Dendritic cell treated with granulocyte-macrophage colony-stimulating factor and Interleukin-4, amounts not matched to agents 40 ng/mL and 50 ng/mL, for 4 days (primary cell): ENCODE results near the gene MON2.

Source experiments
- H3K27ac Mint-ChIP-seq: one replicate; pipeline ENCODE4 v1.8.0; 2022; ENCODE audit warnings: mild to moderate bottlenecking, mixed read lengths
- H3K27me3 Mint-ChIP-seq: one replicate; pipeline ENCODE4 v1.8.0; 2022; ENCODE audit warnings: mild to moderate bottlenecking, mixed read lengths
- H3K36me3 Mint-ChIP-seq: one replicate; pipeline ENCODE4 v1.8.0; 2022; ENCODE audit warnings: low read depth, mixed read lengths
- H3K4me1 Mint-ChIP-seq: one replicate; pipeline ENCODE4 v1.8.0; 2022; ENCODE audit warnings: low read depth, mixed read lengths
- H3K4me3 Mint-ChIP-seq: one replicate; pipeline ENCODE4 v1.8.0; 2022; ENCODE audit warnings: mild to moderate bottlenecking, moderate library complexity, mixed read lengths
- H3K9me3 Mint-ChIP-seq: one replicate; pipeline ENCODE4 v1.8.0; 2022; ENCODE audit warnings: mixed read lengths
- intact Hi-C: fragments of 100-400 bp; cut with micrococcal nuclease; formaldehyde crosslinking; loops from one replicate; pipeline ENCODE4 v1.15.0; 2022

The MON2 gene

DNA sequence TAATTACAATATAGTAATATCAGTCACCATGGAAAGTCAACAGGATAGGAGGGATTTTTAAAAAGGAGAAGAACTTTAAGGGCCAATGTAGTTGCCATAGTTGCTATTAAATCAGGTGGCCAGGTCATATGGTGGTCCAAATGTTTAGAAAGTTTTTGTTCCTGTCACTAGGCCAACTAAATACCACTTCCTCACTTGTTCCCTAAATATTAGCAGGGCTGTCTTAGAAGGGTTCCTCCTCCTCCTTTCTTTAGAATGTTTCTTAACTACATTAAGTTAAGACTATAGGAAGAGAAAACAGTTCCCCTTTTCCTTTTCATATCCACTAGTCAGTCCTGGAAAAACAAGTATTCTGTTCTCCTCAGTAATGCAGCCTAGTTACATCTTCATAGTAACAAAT lies 50.3 kb downstream of the MON2 start:
- no peaks in the 10 kb centered on the region for H3K27me3 Mint-ChIP-seq
- intact Hi-C loops = no loop called here
- H3K9me3 Mint-ChIP-seq = peaks cover 26% of the 10 kb centered on the region
- no peak overlapping the region for H3K4me3 Mint-ChIP-seq
- H3K27ac Mint-ChIP-seq = no peak overlapping the region
- H3K4me1 Mint-ChIP-seq = peaks cover 28% of the 10 kb centered on the region
- peaks cover 48% of the 10 kb centered on the region for H3K36me3 Mint-ChIP-seq

DNA sequence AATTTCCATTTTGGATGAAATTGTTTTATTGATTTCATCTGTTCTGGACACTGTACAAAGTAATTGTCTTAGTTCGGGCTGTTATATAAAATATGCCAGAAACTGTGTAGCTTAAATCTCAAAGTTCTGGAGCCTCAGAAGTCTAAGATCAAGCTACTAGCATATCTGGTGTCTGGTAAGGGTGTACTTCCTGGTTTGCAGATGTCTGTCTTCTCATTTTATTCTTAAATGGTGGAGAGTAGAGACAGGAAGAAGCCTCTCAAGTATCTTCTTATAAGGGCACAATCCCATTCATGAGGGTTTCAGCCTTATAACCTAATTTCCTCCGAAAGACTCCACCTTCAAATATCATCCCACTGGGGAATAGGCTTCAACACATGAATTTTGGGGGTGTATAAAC lies 51.3 kb downstream of the MON2 start:
- Mint-ChIP-seq H3K27ac (peak overlapping the region; percentile 63), H3K4me3 (no peak overlapping the region)

DNA sequence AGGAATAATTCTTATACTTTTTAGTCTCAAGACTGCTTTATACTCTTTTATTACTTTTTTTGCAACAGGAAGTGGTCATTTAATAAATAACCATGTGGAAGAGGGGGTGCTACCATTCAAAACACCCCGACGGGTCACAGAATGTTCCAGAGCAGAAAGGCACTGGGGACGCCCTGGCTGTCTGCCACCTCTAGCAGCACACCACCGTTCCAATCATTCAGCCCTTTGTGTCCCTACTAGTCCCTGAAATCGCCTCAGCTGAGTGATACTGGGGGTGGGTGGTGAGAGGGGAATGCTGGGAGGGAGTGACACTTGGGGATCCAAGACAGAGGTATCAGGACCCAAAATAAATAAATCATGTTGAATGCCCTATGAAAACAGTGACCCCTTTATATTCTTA lies 52.4 kb downstream of the MON2 start:
- intact Hi-C loops = no loop called here
- Mint-ChIP-seq H3K36me3 (peaks cover 27% of the 10 kb centered on the region), H3K27me3 (no peaks in the 10 kb centered on the region), H3K4me3 (no peak overlapping the region), H3K4me1 (peaks cover 28% of the 10 kb centered on the region), H3K27ac (no peak overlapping the region), H3K9me3 (peaks cover 6% of the 10 kb centered on the region)

More for the DNA sequence above, 51.3 kb downstream of the MON2 start:
- H3K4me1 Mint-ChIP-seq = peaks cover 28% of the 10 kb centered on the region
- peaks cover 39% of the 10 kb centered on the region for H3K36me3 Mint-ChIP-seq
- no peaks in the 10 kb centered on the region for H3K27me3 Mint-ChIP-seq
- peaks cover 16% of the 10 kb centered on the region for H3K9me3 Mint-ChIP-seq
- intact Hi-C loops = no loop called here

DNA sequence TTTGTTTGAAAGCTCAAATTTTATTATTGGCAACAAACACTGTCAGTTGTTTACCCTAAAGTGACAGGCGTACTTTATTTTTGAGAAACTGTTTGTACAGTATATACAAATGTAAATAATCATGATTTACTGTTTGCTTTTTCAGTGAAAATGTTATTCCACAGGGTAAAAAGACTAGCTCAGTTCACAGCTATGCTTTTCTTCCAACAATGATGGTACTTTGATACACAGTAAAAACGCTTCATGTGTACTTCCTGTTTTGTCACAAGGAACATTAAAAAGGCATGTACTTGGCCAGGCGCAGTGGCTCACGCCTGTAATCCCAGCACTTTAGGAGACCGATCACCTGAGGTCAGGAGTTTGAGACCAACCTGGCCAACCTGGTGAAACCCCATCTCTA lies 53.7 kb downstream of the MON2 start:
- peaks cover 29% of the 10 kb centered on the region for H3K4me1 Mint-ChIP-seq
- no peak overlapping the region for H3K27ac Mint-ChIP-seq
- peaks cover 23% of the 10 kb centered on the region for H3K36me3 Mint-ChIP-seq
- H3K9me3 Mint-ChIP-seq = no peaks in the 10 kb centered on the region
- intact Hi-C loops = no loop called here
- no peaks in the 10 kb centered on the region for H3K27me3 Mint-ChIP-seq
- no peak overlapping the region for H3K4me3 Mint-ChIP-seq

DNA sequence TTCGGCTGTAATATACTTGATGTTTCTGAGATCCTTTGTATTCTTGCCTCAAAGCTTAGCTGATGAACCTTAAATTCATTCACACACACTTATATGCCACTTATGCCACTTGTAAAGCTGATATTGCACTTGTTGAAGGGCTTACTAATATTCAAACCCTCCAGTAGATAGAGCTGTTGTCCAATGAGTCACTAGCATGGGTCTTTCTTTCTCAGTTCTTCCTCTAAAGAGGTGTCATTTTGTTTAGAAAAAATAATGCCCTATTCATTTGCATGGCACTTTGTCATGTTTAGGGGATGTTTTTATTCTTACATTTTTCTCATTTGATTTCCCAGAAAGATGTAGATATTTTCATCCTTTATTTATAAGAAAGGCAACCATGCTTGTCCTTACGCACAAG lies 56.4 kb downstream of the MON2 start:
- intact Hi-C loops = no loop called here
- no peak overlapping the region for H3K4me3 Mint-ChIP-seq
- no peaks in the 10 kb centered on the region for H3K9me3 Mint-ChIP-seq
- H3K4me1 Mint-ChIP-seq = peaks cover 21% of the 10 kb centered on the region
- H3K36me3 Mint-ChIP-seq = peaks cover 29% of the 10 kb centered on the region
- no peak overlapping the region for H3K27ac Mint-ChIP-seq
- H3K27me3 Mint-ChIP-seq = no peaks in the 10 kb centered on the region

DNA sequence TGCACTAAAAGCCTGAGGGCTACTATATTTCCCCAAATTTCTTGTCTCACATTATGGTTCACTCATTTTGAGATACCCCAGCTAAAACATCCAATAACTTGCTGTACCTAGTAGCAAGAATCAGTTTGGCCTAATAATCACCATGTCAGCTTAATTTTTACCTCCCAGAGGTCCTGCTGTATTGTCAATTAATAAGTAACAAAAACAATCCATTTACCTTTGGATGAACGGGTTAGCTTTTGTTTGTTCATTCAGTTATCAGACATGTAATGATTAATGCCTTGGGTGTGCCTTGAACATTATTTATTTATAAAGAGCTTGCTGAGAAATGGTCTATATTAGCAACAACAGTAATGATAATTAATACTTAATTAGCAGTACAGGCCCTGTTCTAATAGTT lies 57.0 kb downstream of the MON2 start:
- Mint-ChIP-seq H3K36me3 (peaks cover 26% of the 10 kb centered on the region), H3K4me1 (peaks cover 14% of the 10 kb centered on the region), H3K9me3 (no peaks in the 10 kb centered on the region), H3K27ac (no peak overlapping the region), H3K27me3 (no peaks in the 10 kb centered on the region), H3K4me3 (no peak overlapping the region)
- intact Hi-C loops = no loop called here

DNA sequence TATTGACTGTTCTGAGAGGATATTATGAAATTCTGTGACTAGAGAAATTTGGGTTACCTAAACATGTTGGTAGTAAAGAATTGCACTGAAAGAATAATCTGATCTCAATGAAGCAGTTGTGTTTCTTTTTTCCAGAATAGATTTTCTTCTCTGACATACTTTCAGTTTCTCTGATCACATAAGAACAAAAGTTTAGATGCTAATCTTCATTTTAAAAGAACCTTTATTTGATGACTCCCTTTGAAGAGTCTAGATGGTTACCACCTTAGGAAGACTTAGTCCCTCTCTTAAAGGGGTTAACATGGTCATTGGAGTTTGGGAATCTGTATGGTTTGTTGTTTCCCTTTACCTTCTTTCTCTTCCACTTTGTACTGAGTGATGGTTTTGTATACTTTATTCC lies 58.6 kb downstream of the MON2 start:
- Mint-ChIP-seq H3K27me3 (no peaks in the 10 kb centered on the region), H3K36me3 (peaks cover 22% of the 10 kb centered on the region), H3K27ac (no peak overlapping the region), H3K9me3 (no peaks in the 10 kb centered on the region), H3K4me1 (peaks cover 9% of the 10 kb centered on the region), H3K4me3 (no peak overlapping the region)
- intact Hi-C loops = no loop called here

DNA sequence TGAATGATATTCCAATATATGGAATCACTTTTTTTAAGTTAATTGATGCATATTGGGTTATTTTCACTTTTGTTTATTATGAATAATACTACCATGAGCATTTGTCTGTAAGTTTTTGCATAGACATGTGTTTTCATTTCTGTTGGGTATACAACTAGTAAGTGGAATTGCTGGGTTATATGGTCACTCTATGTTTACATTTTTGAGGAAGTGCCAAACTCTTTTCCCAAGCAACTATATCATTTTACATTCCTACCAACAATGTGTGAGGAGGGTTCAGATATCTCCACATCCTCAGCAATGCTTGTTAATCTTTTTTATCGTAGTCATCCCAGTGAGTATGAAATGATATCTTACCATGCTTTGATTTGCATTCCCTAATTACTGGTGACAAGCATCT lies 64.0 kb downstream of the MON2 start:
- H3K36me3 Mint-ChIP-seq = peaks cover 57% of the 10 kb centered on the region
- H3K9me3 Mint-ChIP-seq = no peaks in the 10 kb centered on the region
- H3K4me1 Mint-ChIP-seq = peaks cover 5% of the 10 kb centered on the region
- intact Hi-C loops = no loop called here
- no peak overlapping the region for H3K4me3 Mint-ChIP-seq
- no peaks in the 10 kb centered on the region for H3K27me3 Mint-ChIP-seq
- H3K27ac Mint-ChIP-seq = no peak overlapping the region

DNA sequence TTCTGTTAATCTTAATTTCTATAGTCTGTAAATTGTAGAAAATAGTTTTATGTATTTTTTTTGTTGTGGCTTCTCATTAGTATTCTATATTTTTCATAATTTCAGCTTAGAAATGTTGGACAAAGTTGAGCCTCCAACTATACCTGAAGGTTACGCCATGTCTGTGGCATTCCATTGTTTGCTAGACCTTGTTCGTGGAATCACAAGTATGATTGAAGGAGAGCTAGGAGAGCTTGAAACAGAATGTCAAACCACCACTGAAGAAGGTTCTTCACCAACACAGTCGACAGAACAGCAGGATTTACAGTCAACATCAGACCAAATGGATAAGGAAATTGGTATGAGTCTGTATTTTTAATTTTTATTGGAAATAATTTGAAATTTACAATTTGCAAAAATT lies 65.7 kb downstream of the MON2 start:
- H3K4me3 Mint-ChIP-seq = no peak overlapping the region
- intact Hi-C loops = no loop called here
- H3K27me3 Mint-ChIP-seq = no peaks in the 10 kb centered on the region
- H3K27ac Mint-ChIP-seq = no peak overlapping the region
- H3K4me1 Mint-ChIP-seq = peaks cover under 1% of the 10 kb centered on the region
- no peaks in the 10 kb centered on the region for H3K9me3 Mint-ChIP-seq
- H3K36me3 Mint-ChIP-seq = peaks cover 65% of the 10 kb centered on the region

DNA sequence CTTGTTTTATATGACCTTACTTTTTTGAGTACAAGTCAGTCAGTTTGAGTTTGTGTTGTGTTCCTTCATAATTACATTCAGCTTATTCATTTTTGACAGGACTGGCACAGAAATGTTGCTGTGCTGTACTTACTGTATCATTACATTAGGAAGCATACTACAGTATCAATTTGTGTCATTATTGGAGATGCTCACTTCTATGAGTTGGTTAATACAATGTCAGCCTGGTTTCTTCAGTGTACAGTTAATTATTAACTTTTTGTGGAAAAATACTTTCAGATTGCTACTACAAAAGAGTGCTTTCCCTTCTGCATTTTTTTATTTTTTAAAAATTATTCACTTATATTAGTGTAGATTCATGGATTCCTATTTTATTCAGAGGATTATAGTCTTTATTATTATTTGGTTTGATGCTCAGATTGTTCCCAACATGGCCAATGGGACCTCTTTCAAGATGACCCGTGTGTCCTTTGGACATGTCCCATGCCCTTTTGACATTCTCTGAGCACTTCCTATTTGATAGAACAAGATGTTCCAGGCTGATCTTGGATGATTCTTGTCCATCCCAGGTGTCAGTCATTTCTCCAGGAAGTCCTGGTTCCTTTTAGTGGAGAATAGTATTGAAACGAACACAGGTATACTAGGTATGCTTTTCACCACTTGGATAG lies 66.6 kb downstream of the MON2 start:
- Mint-ChIP-seq H3K4me1 (peaks cover 5% of the 10 kb centered on the region), H3K9me3 (no peaks in the 10 kb centered on the region), H3K27ac (no peak overlapping the region), H3K4me3 (no peak overlapping the region), H3K36me3 (peaks cover 64% of the 10 kb centered on the region), H3K27me3 (no peaks in the 10 kb centered on the region)
- intact Hi-C loops = no loop called here

DNA sequence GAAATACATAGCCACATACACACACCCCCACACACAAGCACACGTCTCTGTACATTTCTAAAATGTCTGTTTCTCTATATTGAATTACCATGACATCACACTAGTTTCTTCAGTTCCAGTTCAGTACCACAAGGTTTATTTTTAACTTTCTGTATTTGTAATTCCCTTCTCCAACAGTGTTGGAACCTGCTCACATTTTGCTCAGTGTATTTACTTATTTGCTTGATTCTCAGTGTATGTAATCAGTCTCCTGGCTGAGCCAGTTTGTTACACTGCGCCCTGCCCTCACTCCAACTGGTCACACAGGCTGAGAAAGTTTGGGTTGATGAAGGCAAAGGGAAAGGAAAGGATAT lies 67.1 kb downstream of the MON2 start:
- Mint-ChIP-seq H3K36me3 (peaks cover 61% of the 10 kb centered on the region), H3K4me1 (peaks cover 5% of the 10 kb centered on the region)
- intact Hi-C loops = no loop called here

DNA sequence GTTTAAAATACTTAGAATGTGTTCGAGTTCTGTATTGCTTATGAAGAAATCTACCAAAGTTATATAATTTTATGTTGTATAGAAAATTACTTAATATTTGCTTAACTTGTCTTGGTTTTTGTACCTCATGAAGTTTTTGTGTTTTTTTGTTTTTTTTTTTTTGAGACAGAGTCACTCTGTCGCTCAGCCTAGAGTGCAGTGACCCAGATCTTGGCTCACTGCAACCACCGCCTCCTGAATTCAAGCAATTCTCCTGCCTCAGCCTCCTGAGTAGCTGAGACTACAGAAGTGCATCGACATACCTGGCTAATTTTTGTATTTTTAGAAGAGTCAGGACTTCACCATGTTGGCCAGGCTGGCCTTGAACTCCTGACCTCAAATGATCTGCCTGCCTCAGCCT lies 69.9 kb downstream of the MON2 start:
- Mint-ChIP-seq H3K27ac (no peak overlapping the region), H3K4me1 (peaks cover 5% of the 10 kb centered on the region), H3K9me3 (no peaks in the 10 kb centered on the region), H3K27me3 (no peaks in the 10 kb centered on the region), H3K4me3 (no peak overlapping the region), H3K36me3 (peaks cover 65% of the 10 kb centered on the region)
- intact Hi-C loops = no loop called here

More for the DNA sequence above, 67.1 kb downstream of the MON2 start:
- Mint-ChIP-seq H3K4me3 (no peak overlapping the region), H3K27me3 (no peaks in the 10 kb centered on the region), H3K9me3 (no peaks in the 10 kb centered on the region), H3K27ac (no peak overlapping the region)

DNA sequence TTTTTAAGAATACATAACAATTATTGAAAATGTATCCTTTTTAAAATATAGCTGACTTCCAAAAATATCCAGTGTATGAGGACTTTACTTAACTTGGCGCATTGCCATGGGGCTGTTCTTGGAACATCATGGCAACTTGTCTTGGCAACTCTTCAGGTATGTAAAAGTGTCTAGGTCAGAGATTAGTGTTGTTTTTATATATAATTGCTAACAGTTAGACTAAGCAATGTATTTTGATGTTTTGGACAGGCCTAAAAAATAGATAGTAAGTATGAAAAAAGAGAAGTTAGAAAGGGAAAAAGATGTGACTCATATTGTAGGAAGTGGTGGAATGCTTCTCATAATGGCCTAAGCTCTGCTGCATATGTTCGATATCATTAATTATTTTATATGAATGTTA lies 70.9 kb downstream of the MON2 start:
- Mint-ChIP-seq H3K36me3 (peaks cover 67% of the 10 kb centered on the region), H3K4me1 (peaks cover 5% of the 10 kb centered on the region), H3K9me3 (no peaks in the 10 kb centered on the region), H3K4me3 (no peak overlapping the region), H3K27ac (no peak overlapping the region), H3K27me3 (no peaks in the 10 kb centered on the region)
- intact Hi-C loops = no loop called here

DNA sequence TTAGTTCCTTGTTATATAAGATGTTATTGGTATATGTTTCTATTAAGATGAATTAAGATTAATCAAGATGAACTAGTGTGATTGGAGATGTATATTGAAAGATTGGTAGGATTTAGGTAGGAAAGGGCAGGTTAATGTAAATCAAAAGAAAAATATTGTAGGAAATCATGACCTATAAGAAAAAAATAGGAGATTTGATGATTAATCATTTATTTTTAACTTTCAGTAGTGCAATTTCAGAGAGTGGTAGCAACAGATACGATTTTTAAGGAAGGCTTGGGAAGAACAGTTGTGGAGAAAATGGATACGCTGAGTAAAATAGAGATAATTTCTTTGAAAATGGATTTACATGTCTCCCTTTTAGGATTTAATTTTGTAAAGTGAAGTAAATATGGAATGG lies 73.7 kb downstream of the MON2 start:
- H3K4me3 Mint-ChIP-seq = no peak overlapping the region
- no peaks in the 10 kb centered on the region for H3K27me3 Mint-ChIP-seq
- peaks cover 71% of the 10 kb centered on the region for H3K36me3 Mint-ChIP-seq
- intact Hi-C loops = no loop called here
- H3K4me1 Mint-ChIP-seq = peaks cover 5% of the 10 kb centered on the region
- H3K27ac Mint-ChIP-seq = no peak overlapping the region
- H3K9me3 Mint-ChIP-seq = no peaks in the 10 kb centered on the region

DNA sequence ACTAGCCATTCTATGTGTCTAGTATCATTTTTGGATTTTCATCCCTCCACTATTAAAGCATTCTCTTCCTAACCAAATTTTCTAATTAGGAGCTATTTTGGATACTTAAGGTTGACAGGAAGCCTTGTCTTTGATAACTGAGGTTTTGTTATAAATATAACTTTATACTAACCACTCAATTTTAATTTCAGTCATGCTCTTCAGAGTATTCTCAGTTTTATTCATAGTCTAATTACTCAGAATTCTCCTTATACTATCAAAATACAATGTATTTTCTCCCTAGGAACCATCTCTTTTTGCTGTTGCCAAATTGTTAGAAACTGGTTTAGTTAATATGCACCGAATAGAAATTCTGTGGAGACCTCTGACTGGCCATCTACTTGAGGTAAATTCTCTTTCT lies 76.2 kb downstream of the MON2 start:
- intact Hi-C loops = no loop called here
- no peaks in the 10 kb centered on the region for H3K27me3 Mint-ChIP-seq
- H3K4me3 Mint-ChIP-seq = no peak overlapping the region
- H3K36me3 Mint-ChIP-seq = peaks cover 70% of the 10 kb centered on the region
- H3K4me1 Mint-ChIP-seq = no peaks in the 10 kb centered on the region
- no peak overlapping the region for H3K27ac Mint-ChIP-seq
- no peaks in the 10 kb centered on the region for H3K9me3 Mint-ChIP-seq
